Occipital lobe (tissue), 2 donors: ENCODE measurements around the gene NCOA4. TPM values are rescaled to one million over a fixed set of nuclear protein-coding genes. Genes with fewer than 3 reads are reported as not detected.
"Not testable (repeated sequence)": the region's sequence is repeated elsewhere in the genome, so short reads cannot be mapped to it uniquely, and the experiment has no call there.

Experiments
- DNase-seq: peaks from one replicate; lab custom pipeline; 2025; lab: John Stamatoyannopoulos, UW
- total RNA-seq: library from RNA; depleted of rRNA; stranded (reverse); fragments of >200 nt; gene quantifications from one replicate; pipeline ENCODE4 v1.2.3, GENCODE V29; 2014

NCOA4 gene
- total RNA-seq, 1 donor from 2014 or later = 217 TPM

DNA sequence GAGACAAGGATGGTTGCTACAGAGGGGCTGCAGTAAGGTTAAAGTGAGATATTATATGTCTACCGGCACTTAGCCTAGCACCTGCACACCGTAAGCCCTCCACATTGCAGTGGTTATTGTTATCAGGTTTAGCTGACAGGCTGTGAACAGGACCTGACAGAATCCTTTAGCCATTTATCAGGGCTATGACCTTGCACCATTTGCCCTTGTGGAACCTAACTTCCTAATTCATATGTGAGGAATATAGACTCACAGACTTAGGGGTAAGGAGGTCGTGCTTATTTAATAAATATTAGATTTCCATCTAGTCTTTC lies 10.1 kb downstream of the NCOA4 start:
- no peak for DNase-seq

DNA sequence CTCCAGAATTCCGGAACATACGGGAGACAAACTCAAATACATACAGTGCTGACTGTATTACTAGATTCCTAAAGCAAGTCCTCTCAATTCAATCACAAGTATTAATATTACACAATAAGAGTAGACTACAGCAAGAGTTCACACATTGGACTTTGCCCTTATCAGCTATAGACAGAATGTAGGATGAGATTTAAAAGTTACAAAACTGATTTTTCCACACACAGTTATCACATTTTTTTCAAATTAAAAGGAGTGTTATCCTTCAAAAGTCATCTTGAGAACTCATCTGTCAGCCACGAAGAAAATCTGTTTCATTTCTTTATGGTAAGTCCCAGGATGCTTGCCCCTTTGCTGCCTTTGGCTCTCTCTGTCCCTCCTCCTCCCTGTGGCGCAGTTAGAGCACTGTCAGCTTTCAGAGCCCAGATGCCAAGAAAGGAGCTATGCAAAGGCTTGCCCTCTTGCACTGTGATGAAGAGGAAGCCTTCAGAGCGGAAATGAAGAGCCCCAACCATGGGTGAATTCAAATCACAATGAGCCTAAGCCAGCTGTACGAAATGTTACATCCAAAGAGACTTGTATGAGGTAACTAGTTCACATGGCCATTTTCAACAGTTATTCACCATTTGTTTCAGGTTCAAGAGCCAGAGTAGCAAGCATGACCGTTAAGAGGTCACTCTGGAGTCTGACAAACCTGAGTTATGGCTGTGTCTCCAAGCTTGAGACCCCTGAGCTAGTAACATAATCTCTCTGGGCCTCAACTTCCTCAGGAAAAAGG lies 10.7 kb downstream of the NCOA4 start:
- DNase-seq = no peak

DNA sequence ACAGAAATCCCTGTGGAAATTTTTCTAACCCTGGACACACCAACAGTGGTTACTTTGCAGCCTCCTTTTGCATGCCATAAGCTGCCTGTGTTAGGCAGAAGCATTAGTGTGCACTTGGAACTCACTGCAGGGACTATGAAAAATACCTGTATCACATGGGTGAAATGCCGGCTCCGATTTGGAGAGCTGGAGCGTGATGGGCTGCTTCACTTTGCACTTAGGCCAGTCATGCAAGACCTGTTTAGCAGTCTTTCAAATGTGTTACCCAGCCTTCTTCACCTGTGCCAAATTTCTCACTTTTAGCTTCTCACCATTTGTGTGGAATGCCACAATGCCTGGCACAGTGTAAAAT lies 11.3 kb downstream of the NCOA4 start:
- no peak for DNase-seq

DNA sequence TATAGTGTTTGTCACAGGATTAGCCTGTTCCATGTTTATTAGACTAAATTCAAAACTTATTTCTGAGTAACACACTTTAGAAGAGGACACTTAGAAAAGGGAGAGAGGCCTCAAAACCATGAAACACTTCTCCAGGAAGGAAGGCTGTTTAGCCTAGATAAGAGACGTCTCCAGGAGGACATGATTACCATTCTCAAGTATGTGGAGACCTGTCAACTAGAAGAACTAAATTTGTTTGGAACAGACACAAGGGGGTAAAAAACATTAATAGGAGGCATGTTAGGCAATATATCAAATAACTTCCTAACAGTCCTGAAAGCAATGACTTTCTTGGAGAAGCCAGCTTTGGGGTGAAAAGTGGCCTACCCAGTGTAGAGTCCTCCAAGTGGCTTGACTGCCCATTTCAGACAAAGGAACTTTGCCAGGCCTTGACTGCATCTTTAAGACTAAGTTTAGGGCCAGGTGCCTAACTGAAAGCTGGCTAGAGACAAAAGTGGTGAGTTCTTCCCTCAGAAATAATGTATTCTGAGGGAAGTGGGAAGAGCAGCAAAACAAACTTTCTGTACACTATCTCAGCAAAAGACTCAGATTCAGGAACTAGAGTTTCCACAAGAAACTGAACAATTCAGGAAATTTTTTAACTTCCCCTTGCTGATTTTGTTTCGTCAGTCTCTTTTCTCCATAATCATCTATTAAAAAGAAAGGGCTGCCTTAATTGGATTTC lies 11.8 kb downstream of the NCOA4 start:
- no peak for DNase-seq

DNA sequence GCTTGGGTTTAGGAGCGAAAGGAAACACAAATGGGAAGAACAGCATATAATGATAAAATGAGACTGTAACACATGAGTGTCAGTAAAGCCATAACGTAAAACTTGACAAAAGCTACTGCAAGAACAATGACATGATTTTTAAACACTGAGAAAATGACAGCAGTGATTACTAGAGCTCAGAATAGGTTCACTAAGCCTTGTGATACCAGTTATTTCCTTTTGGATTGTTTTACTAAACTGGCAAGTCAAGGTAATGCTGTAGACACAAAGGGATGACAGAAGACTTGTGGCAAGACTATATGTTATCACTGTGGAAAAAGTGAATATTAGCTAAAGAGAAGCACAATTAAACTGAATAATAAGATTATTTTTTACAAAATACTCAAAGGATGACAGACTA lies 12.7 kb downstream of the NCOA4 start:
- DNase-seq = no peak

DNA sequence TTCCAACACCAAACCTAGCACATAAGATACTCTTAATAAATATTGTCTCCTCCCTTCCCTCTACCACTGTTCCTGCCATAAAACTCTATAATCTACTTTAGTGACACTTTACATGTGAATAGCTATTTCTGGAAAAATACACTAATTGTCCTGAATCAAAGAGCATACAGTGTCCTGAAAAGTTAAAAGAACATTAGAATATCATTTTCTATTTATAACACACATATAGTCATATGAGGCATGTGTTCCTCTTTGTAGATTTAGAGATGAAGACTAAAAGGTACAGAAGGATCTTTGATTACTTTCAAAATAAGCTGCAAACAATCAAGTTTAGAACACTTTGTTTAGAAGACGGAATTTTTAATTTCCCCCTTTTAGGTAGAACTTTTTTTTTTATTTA lies 13.6 kb downstream of the NCOA4 start:
- DNase-seq = no peak

DNA sequence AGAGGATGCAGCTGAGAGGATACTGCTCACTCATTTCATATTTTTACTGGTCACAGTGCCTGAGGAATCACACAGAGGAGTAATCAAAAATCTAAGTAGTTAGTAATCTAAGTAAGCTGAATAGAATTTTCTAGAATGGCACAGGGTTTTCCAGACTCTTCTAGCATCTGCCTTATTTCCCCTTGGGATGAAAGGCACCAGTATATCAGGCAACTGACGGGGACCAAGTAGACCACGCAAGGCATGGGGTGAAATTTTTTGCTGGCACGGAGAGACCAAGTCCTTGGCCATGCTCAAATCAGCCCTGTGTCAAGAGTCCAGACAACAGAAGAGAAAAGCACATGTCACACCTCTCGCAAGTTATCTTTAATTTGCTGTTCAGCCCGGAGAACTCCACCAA lies 14.2 kb downstream of the NCOA4 start:
- no peak for DNase-seq

DNA sequence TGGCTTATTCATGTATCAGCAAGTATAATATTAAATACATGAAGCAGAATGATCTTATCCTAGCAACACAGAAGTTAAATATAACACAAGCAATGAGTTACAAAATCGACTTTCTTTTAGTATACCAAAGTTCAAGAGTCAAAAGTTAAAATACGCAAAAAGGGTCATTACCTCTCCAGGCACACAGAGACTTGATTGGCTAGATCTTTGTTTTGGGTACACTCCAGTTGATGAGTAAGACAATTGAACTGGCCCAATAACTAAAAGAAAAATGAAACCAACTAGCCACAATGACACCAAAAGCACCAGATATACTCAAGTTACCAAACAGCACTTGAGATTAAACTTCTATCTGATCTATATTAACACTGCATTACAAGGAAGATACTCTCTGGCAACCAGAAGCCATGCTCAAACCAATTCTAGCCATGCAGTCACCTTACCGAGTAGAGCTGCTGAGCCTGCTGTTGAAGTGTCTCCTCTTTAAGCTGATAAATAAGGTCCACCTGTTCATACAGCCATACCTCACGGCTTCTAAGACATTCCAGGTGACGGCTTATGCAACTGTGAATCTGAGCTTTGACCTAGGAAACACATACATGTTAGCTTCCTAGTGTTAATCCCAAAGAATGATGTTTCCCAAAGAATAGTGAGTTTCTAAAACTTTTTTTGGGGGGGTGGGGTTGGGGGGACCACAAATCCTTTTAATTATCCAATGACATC lies 15.6 kb downstream of the NCOA4 start:
- no peak for DNase-seq

DNA sequence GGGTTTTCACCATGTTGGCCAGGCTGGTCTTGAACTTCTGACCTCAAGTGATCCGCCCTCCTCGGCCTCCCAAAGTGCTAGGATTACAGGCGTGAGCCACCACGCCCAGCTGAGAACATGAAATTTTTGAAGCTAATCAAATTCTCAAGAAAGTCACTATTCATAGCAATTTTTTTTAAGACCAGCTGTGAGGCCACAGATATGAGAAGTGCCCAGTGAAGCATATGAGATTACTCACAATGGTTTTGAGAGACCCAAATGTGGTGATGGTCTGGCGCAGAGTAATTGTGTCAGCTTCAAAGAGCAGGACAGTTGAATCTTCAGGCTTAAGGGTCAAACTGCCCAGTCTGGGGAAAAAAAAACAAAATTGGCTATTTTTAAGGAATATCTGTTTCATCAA lies 16.2 kb downstream of the NCOA4 start:
- DNase-seq = no peak

DNA sequence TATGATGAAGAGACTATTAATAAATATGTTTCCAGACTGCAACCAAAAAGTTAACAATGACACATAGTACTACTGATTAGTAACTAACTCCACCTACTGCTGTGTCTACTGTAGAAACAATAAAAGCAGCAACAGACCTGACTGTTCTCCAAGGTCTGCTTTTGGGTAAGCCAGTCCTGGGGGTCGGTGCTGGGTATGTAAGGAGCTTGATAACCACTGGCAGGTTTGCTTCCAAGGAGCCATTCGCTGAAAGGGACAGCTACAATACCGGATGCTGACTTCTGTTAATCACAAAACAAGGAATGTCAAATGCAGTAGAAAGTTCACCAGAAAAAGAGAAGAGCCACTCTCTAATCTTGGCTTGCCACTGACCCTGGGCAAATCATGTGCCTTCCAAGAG lies 17.7 kb downstream of the NCOA4 start:
- no peak for DNase-seq

DNA sequence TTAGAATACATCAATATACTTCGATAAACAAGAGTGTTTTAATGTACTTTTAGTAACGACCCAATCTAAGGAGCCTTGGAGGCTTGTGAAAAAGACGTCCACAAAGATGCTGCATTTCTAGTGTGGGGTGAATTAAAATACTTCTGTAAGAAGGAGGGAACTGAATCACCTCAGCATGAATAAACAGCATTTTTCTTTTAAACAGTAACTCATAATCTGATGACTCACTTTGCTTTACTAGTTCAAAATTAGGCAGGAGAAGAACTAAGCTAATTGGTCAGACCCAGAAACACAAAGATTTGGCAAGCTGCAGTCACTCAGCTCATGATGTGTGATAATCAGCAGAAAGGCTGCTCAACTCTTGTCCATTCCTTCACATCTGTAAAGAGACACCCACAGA lies 24.2 kb downstream of the NCOA4 start:
- DNase-seq = no peak

DNA sequence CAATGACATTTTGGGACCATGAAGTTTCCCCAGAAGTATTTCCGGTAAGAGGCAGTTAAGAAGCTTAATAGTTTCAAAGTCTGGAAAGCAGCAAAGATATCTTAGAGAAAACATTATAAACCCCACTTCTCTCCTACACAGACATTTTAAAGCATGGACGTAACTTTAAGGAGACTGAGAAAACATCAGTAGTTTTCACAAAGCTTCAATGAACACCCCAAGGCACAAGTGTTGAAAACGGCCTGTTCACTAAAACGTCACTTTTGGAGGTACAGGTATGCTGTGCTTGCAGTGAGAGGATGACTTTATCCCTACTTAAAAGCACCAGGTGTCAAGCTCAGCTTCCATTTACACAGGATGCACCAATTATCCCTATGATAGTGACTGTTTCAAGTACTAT lies 25.0 kb downstream of the NCOA4 start:
- DNase-seq = no peak

DNA sequence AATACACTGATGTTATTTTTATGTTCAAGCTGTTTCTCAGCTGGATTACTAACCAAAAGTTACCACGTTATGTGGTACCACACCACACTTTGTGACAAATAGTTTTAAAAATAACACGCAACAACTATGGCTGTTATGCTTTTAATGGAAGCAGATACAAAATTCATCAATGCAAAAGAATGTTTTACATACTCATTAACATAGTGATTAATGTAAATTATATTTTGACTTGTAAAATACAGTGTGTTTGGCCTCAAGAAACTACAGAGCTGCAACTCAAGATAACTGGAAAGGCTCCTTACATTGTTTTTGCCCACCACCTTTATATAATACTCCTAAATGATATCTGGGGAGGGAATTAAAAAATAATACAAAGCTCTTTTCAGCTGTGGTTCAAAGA lies 25.5 kb downstream of the NCOA4 start:
- DNase-seq = no peak

DNA sequence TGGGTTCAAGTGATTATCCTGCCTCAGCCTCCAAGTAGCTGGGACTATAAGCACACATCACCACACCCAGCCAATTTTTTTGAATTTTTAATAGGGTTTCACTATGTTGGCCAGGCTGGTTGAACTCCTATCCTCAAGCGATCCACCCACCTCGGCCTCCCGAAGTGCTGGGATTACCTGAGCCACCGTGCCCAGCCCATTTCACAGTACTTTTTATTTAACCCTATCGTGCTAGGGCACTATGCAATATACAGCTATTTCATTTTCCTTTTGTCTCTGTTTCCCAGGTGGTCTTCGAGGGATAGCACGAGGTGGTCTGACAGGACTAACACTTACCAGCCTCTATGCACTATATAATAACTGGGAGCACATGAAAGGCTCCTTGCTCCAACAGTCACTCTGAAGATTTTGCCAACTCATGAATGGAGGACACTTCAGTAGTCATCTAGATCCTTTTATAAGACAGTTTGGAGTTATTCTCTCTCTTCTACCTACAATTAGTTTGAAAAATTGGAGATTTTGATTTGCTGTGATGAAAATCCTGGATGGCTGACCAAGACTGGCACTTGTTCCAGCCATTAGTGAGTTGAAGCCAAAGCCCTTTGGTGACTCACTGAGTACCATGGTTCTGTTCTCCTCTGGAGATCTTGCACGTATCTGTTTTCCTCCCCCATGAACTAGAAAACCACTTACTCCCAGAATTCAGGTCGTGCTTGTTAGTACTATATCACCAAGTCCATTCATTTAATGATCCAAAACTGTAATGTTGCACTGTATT lies 27.3 kb downstream of the NCOA4 start:
- no peak for DNase-seq

DNA sequence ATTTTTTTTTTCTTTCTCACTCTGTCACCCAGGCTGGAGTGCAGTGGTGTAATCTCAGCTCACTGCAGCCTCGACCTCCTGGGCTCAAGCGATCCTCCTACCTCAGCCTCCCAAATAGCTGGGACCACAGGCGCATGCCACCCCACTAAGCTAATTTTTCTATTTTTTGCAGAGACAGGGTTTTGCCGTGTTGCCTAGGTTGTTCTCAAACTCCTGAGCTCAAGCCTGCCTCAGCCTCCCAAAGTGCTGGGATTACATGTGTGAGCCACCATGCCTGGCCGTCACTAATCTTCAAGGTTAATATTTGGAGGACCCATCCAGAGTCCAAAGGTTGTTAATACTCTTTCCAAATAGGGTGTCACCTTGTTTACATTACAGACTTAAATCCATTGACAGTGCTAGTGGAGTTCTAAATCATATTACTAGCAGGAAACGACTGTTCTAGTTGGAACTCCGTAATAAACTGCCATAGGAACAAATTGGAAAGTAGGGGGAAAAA lies 28.2 kb downstream of the NCOA4 start:
- DNase-seq = not testable (repeated sequence)

DNA sequence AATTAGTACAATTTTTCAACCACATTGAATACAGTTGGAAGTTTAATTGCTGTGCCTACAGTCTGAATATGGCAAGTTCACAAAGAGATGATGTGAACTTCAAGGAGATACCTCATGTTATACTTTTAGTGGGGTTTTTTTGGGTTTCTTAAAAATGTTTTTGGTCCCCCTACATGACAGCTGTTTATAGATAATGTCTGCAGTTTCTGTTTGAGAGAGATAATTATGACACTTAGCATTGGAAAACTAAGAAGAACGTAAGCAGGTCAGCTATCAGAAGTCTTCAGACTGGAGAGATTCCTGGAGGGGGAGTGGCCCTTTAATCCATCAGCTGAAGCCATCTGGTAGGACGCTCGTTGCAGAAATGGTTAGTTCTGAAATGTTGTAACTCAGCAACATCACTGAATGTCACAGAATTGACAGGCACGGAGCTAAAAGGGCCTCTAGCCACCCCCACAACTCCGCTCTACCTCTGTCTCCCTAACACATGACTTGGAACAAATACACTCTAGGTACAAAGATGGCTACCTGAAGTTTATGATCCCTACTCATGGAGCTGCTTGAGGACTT lies 29.2 kb downstream of the NCOA4 start:
- no peak for DNase-seq

DNA sequence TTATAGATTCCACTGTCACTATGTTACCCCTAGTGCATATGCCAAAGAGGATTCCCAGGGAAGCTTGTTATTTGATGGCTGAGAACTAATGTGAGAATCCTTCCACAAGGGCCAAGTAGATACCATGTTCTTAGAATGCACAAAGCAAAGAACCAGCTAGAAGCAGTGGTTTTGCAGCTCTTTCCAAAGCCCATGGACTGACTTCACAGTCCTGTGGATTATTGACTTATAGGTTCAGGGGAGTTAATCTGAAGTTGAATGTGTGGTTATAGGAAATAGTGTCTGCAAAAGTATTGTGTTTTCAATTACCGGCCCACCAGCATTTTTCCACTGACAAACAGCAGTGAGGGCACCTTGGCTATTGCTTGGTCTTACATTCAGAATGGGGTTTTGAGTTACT lies 29.9 kb downstream of the NCOA4 start:
- DNase-seq = no peak

DNA sequence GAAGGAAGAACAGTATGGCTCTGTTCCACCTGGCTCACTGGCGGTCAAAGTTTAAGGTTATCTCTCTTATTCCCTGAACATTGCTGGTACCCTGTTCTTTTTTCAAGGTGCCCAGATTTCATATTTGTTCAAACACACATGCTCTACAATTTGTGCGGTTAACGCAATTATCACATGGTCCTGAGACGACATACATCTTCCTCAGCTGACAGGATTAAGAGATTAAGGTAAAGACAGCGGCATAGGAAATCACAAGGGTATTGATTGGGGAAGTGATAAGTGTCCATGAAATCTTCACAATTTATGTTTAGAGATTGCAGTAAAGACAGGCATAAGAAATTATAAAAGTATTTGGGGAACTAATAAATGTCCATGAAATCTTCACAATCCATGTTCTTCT lies 30.5 kb downstream of the NCOA4 start:
- not testable (repeated sequence) for DNase-seq

DNA sequence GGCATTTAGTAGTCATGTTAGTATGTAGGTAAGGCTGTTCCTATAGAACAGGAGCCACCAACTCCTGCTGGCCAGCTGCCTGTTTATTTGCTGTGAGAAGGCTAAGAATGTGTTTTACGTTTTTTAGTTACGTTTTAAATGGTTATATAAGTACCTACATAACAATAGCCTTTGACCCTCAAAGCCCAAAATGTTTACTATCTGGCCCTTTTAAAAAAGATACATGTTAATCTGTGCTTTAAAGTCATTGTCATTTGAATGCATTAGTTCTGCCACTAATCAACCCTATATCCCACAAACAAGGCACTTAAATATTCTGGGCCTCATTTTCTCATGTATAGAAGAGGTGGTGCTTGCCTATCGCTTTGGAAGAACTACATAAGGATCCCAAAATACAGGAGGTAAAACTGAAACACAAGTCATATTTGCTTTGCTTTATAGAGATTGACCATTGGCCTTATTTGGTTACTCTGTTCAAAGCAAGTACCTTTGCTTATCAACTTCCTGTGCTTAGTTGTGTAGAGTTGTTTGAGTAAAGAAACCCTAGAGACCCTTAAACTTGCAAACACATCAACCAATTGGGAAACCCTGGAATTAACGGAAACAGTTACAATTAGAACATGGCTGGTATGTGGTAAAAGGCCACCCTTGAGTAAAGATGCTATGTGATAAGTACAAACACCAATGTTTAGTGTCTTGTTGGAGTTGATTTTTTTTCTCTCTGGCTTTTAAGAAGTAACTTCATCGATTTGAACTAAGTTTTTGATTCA lies 32.2 kb downstream of the NCOA4 start:
- DNase-seq = no peak

DNA sequence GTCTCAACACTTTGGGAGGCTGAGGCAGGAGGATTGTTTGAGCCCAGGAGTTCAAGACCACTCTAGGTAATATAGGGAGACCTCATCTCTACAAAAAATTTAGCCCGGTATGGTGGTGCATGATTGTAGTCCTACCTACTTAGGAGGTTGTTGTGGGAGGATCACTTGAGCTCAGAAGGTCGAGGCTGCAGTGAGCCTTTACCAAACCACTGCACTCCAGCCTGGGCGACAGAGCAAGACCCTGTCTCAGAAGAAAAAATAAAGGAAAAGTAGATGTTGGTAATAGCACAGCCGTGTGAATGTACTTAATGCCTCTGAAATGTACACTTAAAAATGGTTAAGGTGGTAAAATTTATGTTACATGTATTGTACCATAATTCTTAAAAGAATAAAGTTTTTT lies 32.9 kb downstream of the NCOA4 start:
- DNase-seq = no peak

DNA sequence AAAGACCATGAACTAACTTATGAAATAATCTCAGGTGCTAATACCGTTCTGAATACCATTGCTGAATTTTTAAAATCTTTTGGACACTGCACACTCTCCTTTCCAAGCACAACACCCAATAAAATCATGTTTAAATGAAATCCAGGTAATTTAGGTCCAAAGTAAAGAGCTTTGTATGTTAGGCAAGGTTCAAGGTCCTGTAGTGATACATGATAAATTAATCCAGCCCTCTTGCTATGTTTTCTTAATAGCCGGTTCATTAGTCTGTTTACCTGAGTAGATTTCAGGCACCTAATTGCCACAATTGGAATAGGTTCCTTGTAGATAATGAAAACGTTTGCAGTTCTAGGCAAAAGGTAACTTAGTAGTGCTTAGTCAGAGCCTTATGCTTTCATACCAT lies 44.8 kb downstream of the NCOA4 start:
- DNase-seq = not testable (repeated sequence)
